Right lobe of liver (tissue), 6 donors: ENCODE data around the gene COMMD1. TPM values are rescaled to one million over a fixed set of nuclear protein-coding genes. Genes with fewer than 3 reads are reported as not detected.

Source experiments
- ATAC-seq, 4 donors: fragments of 200-7000 bp; cut with Tn5 transposase; one replicate each; pipeline ENCODE4 v1.9.1; 2020; ENCODE audit warnings: mild to moderate bottlenecking in 4 of 4, moderate library complexity in 4 of 4
- DNase-seq, 3 donors: peaks; one replicate each; pipeline ENCODE4 v3.0.0-alpha.2; 2020
- H3K27ac ChIP-seq, 3 donors: fragments of 200-600 bp; one replicate each; pipeline ENCODE4 v1.8.0; 2022
- H3K27me3 ChIP-seq, 2 donors: fragments of 200-600 bp; one replicate each; pipeline ENCODE4 v1.8.0; 2022
- H3K36me3 ChIP-seq, 4 donors: fragments of 200-600 bp; sonication (generic) in 1 of 4; one replicate each; pipeline versions ENCODE4 v1.5.1 to v1.8.0; 2017 to 2022; ENCODE audit warnings: control low read depth in 1 of 4
- H3K4me1 ChIP-seq, 4 donors: fragments of 200-600 bp; sonication (generic) in 1 of 4; one replicate each; pipeline versions ENCODE4 v1.5.1 to v1.8.0; 2017 to 2022; ENCODE audit warnings: control low read depth in 1 of 4
- H3K4me3 ChIP-seq, 3 donors: fragments of 200-600 bp; one replicate each; pipeline ENCODE4 v1.8.0; 2022
- H3K9me3 ChIP-seq, 4 donors: fragments of 200-600 bp; sonication (generic) in 1 of 4; one replicate each; pipeline versions ENCODE4 v1.5.1 to v1.8.0; 2017 to 2022; ENCODE audit warnings: control low read depth in 1 of 4
- CTCF ChIP-seq, 4 donors: fragments of 200-600 bp in 3 of 4; fragments of 450-650 bp in 1 of 4; IDR thresholded peaks; one replicate each; pipeline versions ENCODE4 v1.5.1 to v1.8.0; 2016 to 2022; ENCODE audit warnings: antibody characterized with exemption in 4 of 4, mild to moderate bottlenecking in 2 of 4
- POLR2A ChIP-seq: fragments of 450-650 bp; IDR thresholded peaks from one replicate; pipeline ENCODE4 v1.6.1; 2017; ENCODE audit warnings: antibody characterized with exemption, mild to moderate bottlenecking
- WGBS: methylation state at CpG from one replicate; pipeline ENCODE4 v1.1.6; 2018; ENCODE audit warnings: low coverage, low lambda C conversion rate; ENCODE audit not compliant: insufficient coverage; ENCODE audit errors: missing lambda C conversion rate; 5-methylcytosine and 5-hydroxymethylcytosine counted together
- intact Hi-C, 2 donors: fragments of 100-400 bp; cut with DNase I; formaldehyde crosslinking; loops; one replicate each; pipeline versions ENCODE4 v1.11.2 to v1.14.1; 2022
- total RNA-seq, 6 experiments: library from RNA; depleted of rRNA in 2 of 6; stranded (reverse); fragments of >200 nt in 2 of 6; fragmentation: NEBNext Ultra II Directional in 3 of 6; extraction: Animal tissue kit (Norgen Biotek cat#: 25700) in 3 of 6; gene quantifications; one replicate each; pipeline versions ENCODE4 v1.1.0 to v1.2.4, GENCODE V29; 2016 to 2023
- donor health status: DM: no; HTN: yes; CAD: no.
- donor health status: DM: no; HTN: no; CAD: no.
- donor health status: DM: no; HTN: no; CAD: no.
- donor health status: DM: no; HTN: yes; CAD: no.
- donor health status: DM: no; HTN: yes; CAD: no.

COMMD1 gene
- total RNA-seq, 6 experiments from 2014 or later: 17.2 to 21.6 (median 18.7) TPM

- intact Hi-C loops: no loop called here
- no peaks in the 10 kb centered on the region for H3K4me1 ChIP-seq
- no peaks in the 10 kb centered on the region for H3K27me3 ChIP-seq
- no peaks in the 10 kb centered on the region for H3K9me3 ChIP-seq
- DNase-seq: no peak
- H3K36me3 ChIP-seq: no peaks in the 10 kb centered on the region
- no peak for TF ChIP-seq POLR2A
- no peak for TF ChIP-seq CTCF (IDR thresholded peaks at IDR 0.05)
- ATAC-seq: no peak
- WGBS: 52% methylated on average over 2 of the region's 2 CpGs
- H3K27ac ChIP-seq: no peak overlapping the region
- no peak overlapping the region for H3K4me3 ChIP-seq
These were observed 145.1 kb downstream of the COMMD1 start for GRCh38 chr2:62050456-62051045.

- H3K4me1 ChIP-seq: no peaks in the 10 kb centered on the region
- no peaks in the 10 kb centered on the region for H3K27me3 ChIP-seq
- WGBS: 85% methylated on average over 4 of the region's 4 CpGs
- ATAC-seq: no peak
- no peak overlapping the region for H3K27ac ChIP-seq
- intact Hi-C loops: no loop called here
- no peaks in the 10 kb centered on the region for H3K36me3 ChIP-seq
- DNase-seq: no peak
- TF ChIP-seq POLR2A (no peak), CTCF (IDR thresholded peaks at IDR 0.05) (no peak)
- no peaks in the 10 kb centered on the region for H3K9me3 ChIP-seq
- no peak overlapping the region for H3K4me3 ChIP-seq
These were observed 148.7 kb downstream of the COMMD1 start for GRCh38 chr2:62054029-62054791.

DNA sequence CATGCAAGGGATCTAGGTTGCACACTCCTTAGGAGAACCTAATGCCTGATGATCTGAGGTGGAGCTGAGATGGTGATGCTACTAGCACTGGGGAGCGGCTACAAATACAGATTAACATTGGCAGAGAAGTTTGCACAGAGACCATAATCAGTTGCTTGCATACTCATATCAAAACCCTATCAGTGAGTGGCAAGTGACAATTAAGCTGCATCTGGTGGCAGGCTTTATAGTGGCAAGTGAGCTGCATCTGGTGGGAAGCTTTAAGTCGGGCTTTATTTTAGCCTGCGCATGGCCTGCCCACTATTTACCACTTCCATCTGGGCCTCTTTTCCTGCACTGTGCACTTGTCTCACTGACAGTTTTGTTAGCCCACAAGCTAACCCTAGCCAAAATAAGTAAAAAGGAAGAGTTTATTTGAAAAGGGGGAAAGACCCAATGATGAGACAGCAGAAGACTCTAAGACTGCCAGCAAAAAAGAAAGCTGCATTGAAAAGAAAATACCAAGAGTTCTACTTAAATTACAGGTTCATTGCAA, 149.5 kb downstream of the COMMD1 start:
- TF ChIP-seq POLR2A (no peak), CTCF (IDR thresholded peaks at IDR 0.05) (no peak)
- Histone ChIP-seq H3K27ac (no peak overlapping the region), H3K27me3 (no peaks in the 10 kb centered on the region), H3K36me3 (no peaks in the 10 kb centered on the region), H3K4me3 (no peak overlapping the region), H3K9me3 (no peaks in the 10 kb centered on the region), H3K4me1 (no peaks in the 10 kb centered on the region)
- DNase-seq: no peak
- no peak for ATAC-seq
- 71% methylated on average over 3 of the region's 3 CpGs for WGBS
- intact Hi-C loops: no loop called here

DNA sequence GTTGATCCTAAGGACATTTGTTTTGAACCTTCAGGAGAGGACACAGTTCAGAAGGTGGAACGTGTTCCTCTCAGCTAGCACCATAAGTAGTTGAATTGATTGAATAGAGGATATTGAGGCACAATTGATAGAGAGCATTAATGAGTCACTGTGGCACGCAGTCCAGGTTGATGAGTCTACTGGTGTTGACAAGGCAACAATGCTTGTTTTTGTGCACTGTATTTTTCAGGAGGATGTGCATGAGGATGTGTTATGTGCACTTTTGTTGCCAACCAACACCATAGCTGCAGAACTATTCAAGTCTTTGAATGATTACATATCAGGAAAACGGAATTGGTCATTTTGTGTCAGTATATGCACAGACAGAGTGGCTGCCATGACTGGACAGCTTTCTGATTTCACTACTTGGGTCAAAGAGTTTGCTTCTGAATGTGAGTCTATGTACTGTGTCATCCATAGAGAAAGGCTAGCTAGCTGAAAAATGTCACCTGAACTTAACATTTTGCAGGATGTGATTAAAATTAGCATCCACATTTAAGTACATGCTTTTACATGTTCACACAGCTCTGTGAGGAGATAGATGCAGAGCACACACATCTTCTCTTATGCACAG, 150.4 kb downstream of the COMMD1 start:
- Histone ChIP-seq H3K27ac (no peak overlapping the region), H3K9me3 (no peaks in the 10 kb centered on the region), H3K4me1 (no peaks in the 10 kb centered on the region), H3K36me3 (no peaks in the 10 kb centered on the region), H3K4me3 (no peak overlapping the region), H3K27me3 (no peaks in the 10 kb centered on the region)
- intact Hi-C loops: no loop called here
- TF ChIP-seq POLR2A (no peak), CTCF (IDR thresholded peaks at IDR 0.05) (no peak)
- ATAC-seq (no peak), DNase-seq (no peak)
- 96% methylated on average over 3 of the region's 3 CpGs for WGBS
